CD4-positive, alpha-beta T cell treated with Interleukin-2 at 100 ng/mL for 4 hours (primary cell): Measurements from ENCODE around the gene ENDOU.

ENCODE experiments used
- DNase-seq: peaks from one replicate; pipeline ENCODE4 v3.0.0-alpha.2; 2020; ENCODE audit warnings: low spot score

Gene ENDOU

GRCh38 chr12:47725091-47725772 lies at the start of gene ENDOU:
ENDOU (minus strand) TSS chr12:47725490; CDS start chr12:47725413, 77 bp downstream.
- no peak for DNase-seq

- no peak for DNase-seq
Measured at GRCh38 chr12:47774663-47775062, 49.4 kb upstream of the ENDOU start.

GRCh38 chr12:47773858-47774580 lies 48.7 kb upstream of the ENDOU start:
- no peak for DNase-seq

GRCh38 chr12:47773062-47773857 lies 48.0 kb upstream of the ENDOU start, which contains the start of gene SLC48A1:
SLC48A1 (plus strand) TSS chr12:47773238; CDS start chr12:47773305, 67 bp downstream.
- peak; percentile 71 for DNase-seq

GRCh38 chr12:47772738-47773061 lies 47.4 kb upstream of the ENDOU start:
- no peak for DNase-seq

- no peak for DNase-seq
Measured at GRCh38 chr12:47772094-47772660, 46.9 kb upstream of the ENDOU start.

GRCh38 chr12:47771304-47771703 lies 46.0 kb upstream of the ENDOU start:
- no peak for DNase-seq

- no peak for DNase-seq
Measured at GRCh38 chr12:47770086-47770726, 44.9 kb upstream of the ENDOU start.

- DNase-seq = no peak
Measured at GRCh38 chr12:47769234-47770085, 44.2 kb upstream of the ENDOU start.

- DNase-seq = no peak
Measured at GRCh38 chr12:47768323-47768811, 43.1 kb upstream of the ENDOU start.

- DNase-seq = peak; percentile 80
Measured at GRCh38 chr12:47767216-47767724, 42.0 kb upstream of the ENDOU start.

- DNase-seq = no peak
Measured at GRCh38 chr12:47766502-47767215, 41.4 kb upstream of the ENDOU start.

GRCh38 chr12:47763481-47764346 lies 38.4 kb upstream of the ENDOU start:
- DNase-seq = no peak

- no peak for DNase-seq
Measured at GRCh38 chr12:47762850-47763465, 37.7 kb upstream of the ENDOU start.

GRCh38 chr12:47758834-47759690 lies 33.8 kb upstream of the ENDOU start, which contains the start of gene RAPGEF3:
RAPGEF3 (minus strand) TSS chr12:47758880; CDS start chr12:47758556, 324 bp downstream.
- peak; percentile 71 for DNase-seq

GRCh38 chr12:47758584-47758833 lies 33.2 kb upstream of the ENDOU start:
- DNase-seq = no peak

GRCh38 chr12:47757840-47758583 lies 32.7 kb upstream of the ENDOU start:
- DNase-seq = no peak
